Measurements from ENCODE around the gene DCP1B.

Gene DCP1B

GRCh38 chr12:1918081-1918883 lies 86.0 kb downstream of the DCP1B start, which contains the start of gene CACNA2D4:
TSS of gene CACNA2D4 (minus strand) at chr12:1918652. CDS start at chr12:1918473, 179 bp downstream.
- no peak for DNase-seq

- DNase-seq: no peak
Observed at GRCh38 chr12:1917172-1918070, 86.8 kb downstream of the DCP1B start.

- no peak for DNase-seq
Observed at GRCh38 chr12:1916371-1917171, 87.7 kb downstream of the DCP1B start.

- no peak for DNase-seq
Observed at GRCh38 chr12:1915082-1915968, 88.9 kb downstream of the DCP1B start.

- DNase-seq: no peak
Observed at GRCh38 chr12:1914114-1914911, 89.9 kb downstream of the DCP1B start.

DNA sequence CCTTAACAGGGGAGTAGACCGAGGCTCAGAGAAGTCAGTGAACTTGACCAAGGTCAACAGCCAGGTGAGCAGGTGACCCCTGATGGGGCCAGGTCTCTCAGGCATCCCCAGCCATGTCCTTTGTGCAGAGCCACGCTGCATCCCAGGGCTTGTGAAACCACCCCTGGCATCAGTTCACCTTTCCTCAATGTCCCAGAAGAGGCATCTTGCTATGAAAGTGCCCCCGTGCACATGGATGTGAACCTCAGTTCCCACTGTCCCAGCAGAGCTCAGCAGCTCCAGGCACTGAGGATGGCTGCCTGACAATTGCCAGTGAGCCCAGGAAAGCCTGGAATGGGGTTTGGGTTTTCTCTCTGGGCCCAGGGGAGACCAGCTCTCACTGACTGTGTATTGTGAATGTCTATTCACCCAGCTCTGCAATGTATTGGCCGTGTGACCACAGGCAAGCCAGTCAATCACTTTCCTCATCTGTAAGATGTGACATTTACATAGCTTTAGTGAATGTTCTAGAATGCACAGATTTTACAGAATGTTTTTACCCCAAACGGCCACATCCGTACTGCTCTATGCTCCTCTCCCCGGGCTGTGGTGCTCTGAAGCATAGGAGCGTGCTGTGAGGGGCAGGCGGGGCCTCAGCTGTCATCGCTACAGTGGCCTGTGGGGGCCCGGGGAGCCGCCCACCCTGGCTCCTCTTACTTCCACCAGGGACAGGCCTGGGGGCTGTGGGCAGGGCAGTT lies 90.7 kb downstream of the DCP1B start:
- DNase-seq: no peak

DNA sequence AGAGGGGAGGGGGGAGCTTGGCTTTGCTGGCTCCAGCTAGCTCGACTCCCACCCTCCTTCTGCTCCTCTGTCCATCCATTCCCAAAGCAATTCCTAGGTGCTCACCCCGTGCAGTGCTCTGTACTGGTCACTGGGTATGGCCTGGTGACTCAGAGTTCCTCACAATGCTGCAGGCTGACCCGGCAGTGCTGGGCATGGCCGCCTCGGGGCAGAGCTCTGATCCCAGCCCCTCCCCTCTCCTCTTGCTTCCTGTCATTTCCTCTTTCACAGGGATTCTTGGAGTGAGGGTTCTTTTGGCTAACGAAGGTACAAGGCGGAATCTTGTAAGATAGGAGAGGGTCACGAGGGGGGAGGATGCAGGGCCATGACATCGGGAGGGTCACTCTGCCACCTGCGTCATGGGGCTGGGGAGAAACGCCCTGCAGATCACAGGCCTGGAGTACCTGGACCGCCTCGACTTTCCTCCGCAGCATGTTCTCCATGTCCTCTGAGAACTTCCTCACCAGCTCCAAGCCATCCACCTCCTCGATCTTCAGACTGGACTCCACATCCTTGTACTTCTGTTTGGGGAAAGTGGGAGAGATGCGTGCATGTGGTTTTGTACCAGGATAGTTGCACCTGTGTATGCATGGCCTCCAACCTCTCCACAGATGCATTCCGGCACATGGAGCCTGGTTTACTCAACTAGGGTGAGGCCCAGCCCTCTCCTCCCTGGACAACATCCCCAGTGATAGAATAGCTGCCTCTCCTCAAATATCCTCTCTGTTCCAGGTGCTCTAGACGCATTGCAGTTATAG lies 91.5 kb downstream of the DCP1B start:
- DNase-seq: no peak

DNA sequence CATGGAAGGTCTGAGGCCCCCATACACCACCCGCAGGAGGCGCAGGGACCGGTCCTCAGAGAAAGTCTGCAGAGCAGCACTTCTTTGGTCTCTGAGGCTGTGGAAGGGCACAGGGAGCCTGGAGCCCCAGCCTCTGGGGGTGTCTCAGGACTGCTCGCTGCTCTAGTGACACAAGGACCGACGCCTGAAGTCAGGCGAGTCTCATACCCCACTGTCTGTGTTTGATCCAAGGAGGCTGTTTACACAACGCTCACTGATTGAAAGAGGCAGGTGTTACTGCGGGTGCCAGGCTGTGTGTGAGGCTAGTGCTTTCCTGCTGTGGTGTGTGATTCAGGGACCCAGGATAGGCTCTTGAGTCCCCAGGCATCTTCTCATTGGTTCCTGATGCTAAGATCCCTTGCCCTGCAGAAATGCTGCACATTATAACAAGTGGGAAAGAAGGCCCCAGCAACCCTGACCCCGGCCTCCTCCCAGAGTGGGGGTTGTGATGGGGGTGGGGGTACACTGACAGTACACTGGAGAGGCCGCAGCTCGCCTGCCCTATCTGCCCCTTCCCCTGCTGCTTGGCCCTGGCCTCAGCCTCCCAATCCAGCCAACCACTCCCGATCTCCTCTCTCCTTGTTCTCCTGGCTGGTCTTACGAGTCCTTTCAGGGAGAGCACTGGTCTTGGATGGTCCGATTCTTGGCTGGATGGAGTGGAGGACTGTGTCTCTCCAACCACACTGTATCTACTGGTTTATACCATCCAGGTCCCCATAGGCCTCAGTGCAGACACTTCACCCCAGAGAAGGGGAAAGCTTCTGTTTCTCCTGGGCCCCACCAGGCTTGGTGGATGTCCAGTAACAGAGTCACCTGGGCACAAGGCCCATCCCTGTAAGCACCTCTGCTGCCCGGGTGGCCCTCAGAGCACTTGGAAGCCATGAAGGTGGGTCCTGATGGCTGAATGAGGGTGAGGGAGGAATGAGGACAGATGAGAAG lies 92.4 kb downstream of the DCP1B start:
- DNase-seq: no peak

GRCh38 chr12:1910468-1910867 lies 93.8 kb downstream of the DCP1B start:
- no peak for DNase-seq

DNA sequence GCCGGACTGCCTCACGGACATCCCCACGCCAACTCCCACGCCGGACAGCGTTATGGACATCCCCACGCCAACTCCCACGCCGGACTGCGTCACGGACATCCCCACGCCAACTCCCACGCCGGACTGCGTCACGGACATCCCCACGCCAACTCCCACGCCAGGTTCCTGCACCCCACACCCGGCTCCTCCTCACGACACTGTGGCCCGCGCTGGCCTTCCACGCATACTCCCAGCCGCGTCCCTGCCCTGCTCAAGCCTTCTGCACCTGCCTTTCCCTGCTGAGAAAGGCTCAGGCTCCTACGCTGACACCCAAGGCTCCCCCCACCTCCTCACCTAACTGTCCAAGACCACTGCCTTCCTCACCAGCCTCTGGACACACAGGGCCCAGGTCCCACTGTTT lies 95.5 kb downstream of the DCP1B start:
- DNase-seq: no peak

GRCh38 chr12:1907652-1908611 lies 96.3 kb downstream of the DCP1B start:
- DNase-seq: no peak

GRCh38 chr12:1906579-1906978 lies 97.7 kb downstream of the DCP1B start:
- DNase-seq: no peak

GRCh38 chr12:1904875-1905274 lies 99.4 kb downstream of the DCP1B start:
- no peak for DNase-seq

- no peak for DNase-seq
Observed at GRCh38 chr12:1896964-1897363, 107.3 kb downstream of the DCP1B start.
